Duodenal mucosa (tissue), 2 donors: Measurements from ENCODE around the gene AARSD1.
"Not testable (repeated sequence)": the region's sequence is repeated elsewhere in the genome, so short reads cannot be mapped to it uniquely, and the experiment has no call there.

ENCODE experiments used
- H3K27ac ChIP-seq: one replicate; pipeline ENCODE4 v1.7.0; 2013; ENCODE audit warnings: low read depth, low read length
- H3K27me3 ChIP-seq, 2 donors: one replicate each; pipeline ENCODE4 v1.7.0; 2013; ENCODE audit warnings: low read length in 2 of 2, control low read depth in 1 of 2; ENCODE audit not compliant: insufficient read depth in 2 of 2, control insufficient read depth in 1 of 2
- H3K36me3 ChIP-seq, 2 donors: one replicate each; pipeline ENCODE4 v1.7.0; 2013; ENCODE audit warnings: low read length in 2 of 2, control low read depth in 1 of 2; ENCODE audit not compliant: insufficient read depth in 2 of 2, control insufficient read depth in 1 of 2
- H3K4me1 ChIP-seq, 2 donors: one replicate each; pipeline ENCODE4 v1.7.0; 2013; ENCODE audit warnings: low read length in 2 of 2, control low read depth in 1 of 2; ENCODE audit not compliant: insufficient read depth in 2 of 2, control insufficient read depth in 1 of 2
- H3K4me3 ChIP-seq, 2 donors: one replicate each; pipeline ENCODE4 v1.7.0; 2013; ENCODE audit warnings: low read length in 2 of 2, low read depth in 1 of 2
- H3K9ac ChIP-seq, 2 donors: one replicate each; pipeline ENCODE4 v1.7.0; 2013; ENCODE audit warnings: low read length in 2 of 2, low read depth in 1 of 2
- H3K9me3 ChIP-seq, 2 donors: one replicate each; pipeline ENCODE4 v1.7.0; 2013; ENCODE audit warnings: low read length in 2 of 2, control low read depth in 1 of 2; ENCODE audit not compliant: control insufficient read depth in 1 of 2

The AARSD1 gene

GRCh38 chr17:42997984-42998938 is 34.0 kb upstream of the AARSD1 start, which contains the start of gene RPL27:
TSS of gene RPL27 (plus strand) at chr17:42998419. CDS start at chr17:42998751, 332 bp downstream.
- Histone ChIP-seq H3K9ac (peak within 1 kb of the TSS; percentile 95 to 97), H3K4me1 (peaks cover 19 to 27% of the 10 kb centered on the region in 2 donors), H3K4me3 (peak within 1 kb of the TSS; percentile 96 to 97), H3K27ac (peak within 1 kb of the TSS; percentile 90), H3K27me3 (no peaks in the 10 kb centered on the region), H3K9me3 (no peaks in the 10 kb centered on the region), H3K36me3 (peaks cover 17 to 36% of the 10 kb centered on the region in 2 donors)

- H3K27me3 ChIP-seq = no peaks in the 10 kb centered on the region
These were observed 33.2 kb upstream of the AARSD1 start for GRCh38 chr17:42997390-42997983.

GRCh38 chr17:42993913-42994312 is 29.7 kb upstream of the AARSD1 start:
- H3K27ac ChIP-seq, H3K9me3 ChIP-seq, H3K9ac ChIP-seq, H3K27me3 ChIP-seq, H3K4me3 ChIP-seq: not testable (repeated sequence)
- peaks cover 7 to 14% of the 10 kb centered on the region in 2 donors for H3K4me1 ChIP-seq
- peaks cover 33 to 47% of the 10 kb centered on the region in 2 donors for H3K36me3 ChIP-seq

More at GRCh38 chr17:42997390-42997983, 33.2 kb upstream of the AARSD1 start:
- Histone ChIP-seq H3K4me3 (peak overlapping the region; percentile 24 to 55), H3K27ac (peak overlapping the region; percentile 22), H3K36me3 (peaks cover 24 to 36% of the 10 kb centered on the region in 2 donors), H3K4me1 (peaks cover 19 to 27% of the 10 kb centered on the region in 2 donors), H3K9ac (peak overlapping the region; percentile 0 to 39), H3K9me3 (no peaks in the 10 kb centered on the region)

- Histone ChIP-seq H3K9ac (no peak overlapping the region), H3K4me3 (no peak overlapping the region), H3K9me3 (no peaks in the 10 kb centered on the region), H3K4me1 (peaks cover 7 to 8% of the 10 kb centered on the region in 2 donors), H3K36me3 (peaks cover 34 to 57% of the 10 kb centered on the region in 2 donors), H3K27me3 (no peaks in the 10 kb centered on the region), H3K27ac (no peak overlapping the region)
These were observed 28.6 kb upstream of the AARSD1 start for GRCh38 chr17:42992872-42993271.

- no peak overlapping the region for H3K27ac ChIP-seq
- peaks cover 42 to 71% of the 10 kb centered on the region in 2 donors for H3K36me3 ChIP-seq
- no peak overlapping the region for H3K9ac ChIP-seq
- H3K9me3 ChIP-seq = no peaks in the 10 kb centered on the region
- no peak overlapping the region for H3K4me3 ChIP-seq
- H3K27me3 ChIP-seq = no peaks in the 10 kb centered on the region
- H3K4me1 ChIP-seq = no peaks in the 10 kb centered on the region
These were observed 27.2 kb upstream of the AARSD1 start for GRCh38 chr17:42991471-42991870.

- Histone ChIP-seq H3K4me1 (no peaks in the 10 kb centered on the region), H3K36me3 (peaks cover 42 to 82% of the 10 kb centered on the region in 2 donors), H3K4me3 (no peak overlapping the region), H3K9ac (no peak overlapping the region), H3K27me3 (no peaks in the 10 kb centered on the region), H3K27ac (no peak overlapping the region), H3K9me3 (no peaks in the 10 kb centered on the region)
These were observed 25.7 kb upstream of the AARSD1 start for GRCh38 chr17:42989726-42990652.

GRCh38 chr17:42989141-42989540 is 24.9 kb upstream of the AARSD1 start:
- Histone ChIP-seq H3K27me3 (no peaks in the 10 kb centered on the region), H3K4me1 (no peaks in the 10 kb centered on the region), H3K9ac (no peak overlapping the region), H3K9me3 (no peaks in the 10 kb centered on the region), H3K36me3 (peaks cover 42 to 84% of the 10 kb centered on the region in 2 donors), H3K4me3 (no peak overlapping the region), H3K27ac (no peak overlapping the region)

- no peaks in the 10 kb centered on the region for H3K27me3 ChIP-seq
- no peak overlapping the region for H3K4me3 ChIP-seq
- H3K36me3 ChIP-seq = peaks cover 17 to 50% of the 10 kb centered on the region in 2 donors
- no peaks in the 10 kb centered on the region for H3K9me3 ChIP-seq
- peaks cover 9 to 15% of the 10 kb centered on the region in 2 donors for H3K4me1 ChIP-seq
- no peak overlapping the region for H3K27ac ChIP-seq
- no peak overlapping the region for H3K9ac ChIP-seq
These were observed 21.0 kb upstream of the AARSD1 start for GRCh38 chr17:42985225-42985624.

GRCh38 chr17:42982266-42982665 is 18.0 kb upstream of the AARSD1 start:
- H3K27me3 ChIP-seq = no peaks in the 10 kb centered on the region
- no peak overlapping the region for H3K9ac ChIP-seq
- peaks cover 21 to 28% of the 10 kb centered on the region in 2 donors for H3K4me1 ChIP-seq
- no peaks in the 10 kb centered on the region for H3K9me3 ChIP-seq
- no peak overlapping the region for H3K27ac ChIP-seq
- no peak overlapping the region for H3K4me3 ChIP-seq
- H3K36me3 ChIP-seq = peaks cover 6 to 20% of the 10 kb centered on the region in 2 donors
